ENCODE measurements around the gene GRAMD1C.
"Not testable (repeated sequence)": the region's sequence is repeated elsewhere in the genome, so short reads cannot be mapped to it uniquely, and the experiment has no call there.

The GRAMD1C gene

GRCh38 chr3:113847664-113848461 lies 9.3 kb downstream of the GRAMD1C start:
- CTCF ChIA-PET = no interaction called here
- no peak for DNase-seq (ENCODE audit: extremely low spot score)
- POLR2A ChIA-PET = no interaction called here

DNA sequence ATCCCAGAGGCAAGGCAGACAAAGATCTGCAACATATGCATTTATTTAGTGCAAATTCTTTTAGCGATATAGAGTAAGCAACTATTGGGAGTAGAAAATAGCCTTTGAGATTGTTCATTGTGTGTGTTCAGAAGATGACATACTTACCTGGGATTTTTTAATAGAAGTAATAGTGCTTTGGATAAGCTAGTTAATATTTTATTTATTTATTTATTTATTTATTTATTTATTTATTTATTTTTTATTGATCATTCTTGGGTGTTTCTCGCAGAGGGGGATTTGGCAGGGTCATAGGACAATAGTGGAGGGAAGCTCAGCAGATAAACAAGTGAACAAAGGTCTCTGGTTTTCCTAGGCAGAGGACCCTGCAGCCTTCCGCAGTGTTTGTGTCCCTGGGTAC lies 10.5 kb downstream of the GRAMD1C start:
- CTCF ChIA-PET; POLR2A ChIA-PET; DNase-seq (ENCODE audit: extremely low spot score): not testable (repeated sequence)

More at GRCh38 chr3:113847664-113848461, 9.3 kb downstream of the GRAMD1C start:
- TF ChIP-seq L3MBTL2 (conservative IDR thresholded peaks at IDR 0.05) (no peak), CTBP1 (IDR thresholded peaks at IDR 0.05; ENCODE audit: borderline replicate concordance) (no peak), FOXK2 (IDR thresholded peaks at IDR 0.05) (no peak), PKNOX1 (IDR thresholded peaks at IDR 0.05) (no peak), SP1 (IDR thresholded peaks at IDR 0.05) (no peak), ELF4 (IDR thresholded peaks at IDR 0.05) (no peak), ZNF384 (IDR thresholded peaks at IDR 0.05) (no peak), TARDBP (IDR thresholded peaks at IDR 0.05) (no peak), HDGF (IDR thresholded peaks at IDR 0.05; ENCODE audit: borderline replicate concordance) (no peak), SUZ12 (IDR thresholded peaks at IDR 0.05) (no peak), NFRKB (IDR thresholded peaks at IDR 0.05) (no peak), FOXA1 (IDR thresholded peaks at IDR 0.05) (no peak), BHLHE40 (IDR thresholded peaks at IDR 0.05; ENCODE audit: borderline replicate concordance) (no peak), FOXM1 (IDR thresholded peaks at IDR 0.05; ENCODE audit: borderline replicate concordance) (no peak), LEF1 (IDR thresholded peaks at IDR 0.05; ENCODE audit: borderline replicate concordance) (no peak), ARNT (IDR thresholded peaks at IDR 0.05) (no peak)

DNA sequence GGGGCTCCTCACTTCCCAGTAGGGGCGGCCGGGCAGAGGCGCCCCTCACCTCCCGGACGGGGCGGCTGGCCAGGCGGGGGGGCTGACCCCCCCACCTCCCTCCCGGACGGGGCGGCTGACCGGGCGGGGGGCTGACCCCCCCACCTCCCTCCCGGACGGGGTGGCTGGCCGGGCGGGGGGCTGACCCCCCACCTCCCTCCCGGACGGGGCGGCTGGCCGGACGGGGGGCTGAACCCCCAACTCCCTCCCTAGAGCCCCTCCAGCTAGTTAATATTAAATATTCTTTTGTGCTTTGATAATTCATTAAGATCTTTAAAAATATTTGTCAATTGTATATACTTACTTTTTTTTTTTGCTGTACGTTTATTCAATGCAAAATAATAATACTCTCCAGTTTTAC lies 11.3 kb downstream of the GRAMD1C start:
- DNase-seq (ENCODE audit: extremely low spot score); POLR2A ChIA-PET; CTCF ChIA-PET: not testable (repeated sequence)

DNA sequence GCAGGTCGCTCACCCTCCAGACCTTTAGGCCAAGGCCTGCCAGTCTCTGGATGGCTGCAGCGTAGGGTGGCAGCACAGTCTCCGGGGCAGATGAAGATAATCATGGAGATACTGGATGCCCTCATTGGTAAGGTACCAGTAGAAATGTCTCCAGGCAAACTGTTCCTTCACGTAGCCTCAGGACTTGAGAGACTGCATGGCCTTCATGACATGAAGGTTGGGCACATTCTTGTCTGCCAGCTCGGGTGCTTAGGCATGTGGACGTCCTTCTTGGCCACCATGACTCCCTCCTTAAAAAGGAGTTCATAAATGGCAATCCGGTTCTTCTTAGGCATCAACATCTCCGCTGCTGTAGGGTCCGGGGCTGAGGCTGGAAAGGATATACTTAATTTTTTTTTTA lies 11.8 kb downstream of the GRAMD1C start:
- POLR2A ChIA-PET, CTCF ChIA-PET: not testable (repeated sequence)

GRCh38 chr3:113852506-113852905 lies 13.9 kb downstream of the GRAMD1C start:
- CTCF ChIA-PET = no interaction called here

More for the DNA sequence above, 11.8 kb downstream of the GRAMD1C start:
- DNase-seq (ENCODE audit: extremely low spot score) = not testable (repeated sequence)

GRCh38 chr3:113867506-113867905 lies 28.9 kb downstream of the GRAMD1C start:
- DNase-seq (ENCODE audit: extremely low spot score) = no peak
- CTCF ChIA-PET = no interaction called here
- POLR2A ChIA-PET = no interaction called here
- TF ChIP-seq FOXK2 (IDR thresholded peaks at IDR 0.05) (no peak), NFRKB (IDR thresholded peaks at IDR 0.05) (no peak), ZNF384 (IDR thresholded peaks at IDR 0.05) (no peak), FOXA1 (IDR thresholded peaks at IDR 0.05) (no peak), L3MBTL2 (conservative IDR thresholded peaks at IDR 0.05) (no peak), CTBP1 (IDR thresholded peaks at IDR 0.05; ENCODE audit: borderline replicate concordance) (no peak), ARNT (IDR thresholded peaks at IDR 0.05) (no peak), TARDBP (IDR thresholded peaks at IDR 0.05) (no peak), PKNOX1 (IDR thresholded peaks at IDR 0.05) (no peak), HDGF (IDR thresholded peaks at IDR 0.05; ENCODE audit: borderline replicate concordance) (no peak), SP1 (IDR thresholded peaks at IDR 0.05) (no peak), SUZ12 (IDR thresholded peaks at IDR 0.05) (no peak), LEF1 (IDR thresholded peaks at IDR 0.05; ENCODE audit: borderline replicate concordance) (no peak), FOXM1 (IDR thresholded peaks at IDR 0.05; ENCODE audit: borderline replicate concordance) (no peak), BHLHE40 (IDR thresholded peaks at IDR 0.05; ENCODE audit: borderline replicate concordance) (no peak), ELF4 (IDR thresholded peaks at IDR 0.05) (no peak)

More at GRCh38 chr3:113852506-113852905, 13.9 kb downstream of the GRAMD1C start:
- TF ChIP-seq FOXA1 (IDR thresholded peaks at IDR 0.05) = no peak
- TF ChIP-seq ELF4 (IDR thresholded peaks at IDR 0.05) = no peak
- TF ChIP-seq PKNOX1 (IDR thresholded peaks at IDR 0.05) = no peak
- no peak for DNase-seq (ENCODE audit: extremely low spot score)
- POLR2A ChIA-PET = no interaction called here

- ChIA-PET CTCF (no interaction called here), POLR2A (no interaction called here)
- TF ChIP-seq L3MBTL2 (conservative IDR thresholded peaks at IDR 0.05) (no peak), SUZ12 (IDR thresholded peaks at IDR 0.05) (no peak), ELF4 (IDR thresholded peaks at IDR 0.05) (no peak), LEF1 (IDR thresholded peaks at IDR 0.05; ENCODE audit: borderline replicate concordance) (no peak), BHLHE40 (IDR thresholded peaks at IDR 0.05; ENCODE audit: borderline replicate concordance) (no peak), ZNF384 (IDR thresholded peaks at IDR 0.05) (no peak), CTBP1 (IDR thresholded peaks at IDR 0.05; ENCODE audit: borderline replicate concordance) (no peak), FOXM1 (IDR thresholded peaks at IDR 0.05; ENCODE audit: borderline replicate concordance) (no peak), FOXK2 (IDR thresholded peaks at IDR 0.05) (no peak), NFRKB (IDR thresholded peaks at IDR 0.05) (no peak), ARNT (IDR thresholded peaks at IDR 0.05) (no peak), SP1 (IDR thresholded peaks at IDR 0.05) (no peak), HDGF (IDR thresholded peaks at IDR 0.05; ENCODE audit: borderline replicate concordance) (no peak), PKNOX1 (IDR thresholded peaks at IDR 0.05) (no peak)
- no peak for DNase-seq (ENCODE audit: extremely low spot score)
Observed at GRCh38 chr3:113873293-113873692, 34.7 kb downstream of the GRAMD1C start.
